Kidney epithelial cell (primary cell): ENCODE measurements around the gene FREM3. TPM values are rescaled to one million over a fixed set of nuclear protein-coding genes. Genes with fewer than 3 reads are reported as not detected.

Source experiments
- DNase-seq: peaks from one replicate; pipeline ENCODE4 v3.0.0-alpha.2; 2010; ENCODE audit warnings: low read depth
- H3K27me3 ChIP-seq: 2 replicates; pipeline ENCODE4 v1.6.0; 2011; ENCODE audit warnings: low read length; ENCODE audit not compliant: control insufficient read depth, insufficient read depth
- H3K36me3 ChIP-seq: 2 replicates; pipeline ENCODE4 v1.5.1; 2011; ENCODE audit warnings: low read length; ENCODE audit not compliant: control insufficient read depth, insufficient read depth
- H3K4me3 ChIP-seq: 2 replicates; pipeline ENCODE4 v1.5.1; 2011; ENCODE audit warnings: low read depth, mild to moderate bottlenecking, control low read depth, low read length
- CTCF ChIP-seq: IDR thresholded peaks from 2 replicates; pipeline ENCODE4 v1.5.1; 2011; ENCODE audit warnings: mild to moderate bottlenecking, moderate library complexity, low read length, control low read depth, inconsistent platforms; ENCODE audit not compliant: insufficient read depth, poor library complexity, severe bottlenecking
- total RNA-seq: library from RNA; depleted of rRNA; stranded (reverse); fragments of >200 nt; gene quantifications from 2 replicates; pipeline ENCODE4 v1.2.3, GENCODE V29; 2015

FREM3 gene
- total RNA-seq, 1 donor from 2014 or later, result not detected

GRCh38 chr4:143712155-143712550 lies 11.7 kb upstream of the FREM3 start:
- Histone ChIP-seq H3K4me3 (no peak overlapping the region), H3K27me3 (no peaks in the 10 kb centered on the region), H3K36me3 (no peaks in the 10 kb centered on the region)
- no peak for TF ChIP-seq CTCF
- no peak for DNase-seq

- Histone ChIP-seq H3K27me3 (no peaks in the 10 kb centered on the region), H3K36me3 (no peaks in the 10 kb centered on the region), H3K4me3 (no peak overlapping the region)
- TF ChIP-seq CTCF, result no peak
- DNase-seq, result no peak
These were observed 11.2 kb upstream of the FREM3 start for GRCh38 chr4:143711543-143712154.

GRCh38 chr4:143701365-143701764 lies 890 bp upstream of the FREM3 start:
- no peak for DNase-seq
- H3K36me3 ChIP-seq, result no peaks in the 10 kb centered on the region
- no peak for TF ChIP-seq CTCF
- peaks cover 29% of the 10 kb centered on the region for H3K27me3 ChIP-seq
- H3K4me3 ChIP-seq, result no peak overlapping the region

GRCh38 chr4:143700046-143700415 lies 444 bp downstream of the FREM3 start:
- DNase-seq, result no peak
- Histone ChIP-seq H3K36me3 (no peaks in the 10 kb centered on the region), H3K27me3 (peaks cover 29% of the 10 kb centered on the region), H3K4me3 (peak overlapping the region; percentile 18)
- TF ChIP-seq CTCF, result no peak

- Histone ChIP-seq H3K36me3 (no peaks in the 10 kb centered on the region), H3K4me3 (no peak overlapping the region), H3K27me3 (peaks cover 29% of the 10 kb centered on the region)
- no peak for DNase-seq
- TF ChIP-seq CTCF, result no peak
These were observed 987 bp downstream of the FREM3 start for GRCh38 chr4:143699331-143700045.

- no peak for DNase-seq
- no peak for TF ChIP-seq CTCF
These were observed 6.6 kb downstream of the FREM3 start for GRCh38 chr4:143693856-143694255.

More at GRCh38 chr4:143693856-143694255, 6.6 kb downstream of the FREM3 start:
- no peaks in the 10 kb centered on the region for H3K36me3 ChIP-seq
- no peak overlapping the region for H3K4me3 ChIP-seq
- H3K27me3 ChIP-seq, result peaks cover 6% of the 10 kb centered on the region
